ENCODE data around the gene MED23.

GRCh38 chr6:131586543-131586942, 41.5 kb downstream of the MED23 start:
- TF ChIP-seq CTCF (IDR thresholded peaks at IDR 0.05) (no peak), EP300 (IDR thresholded peaks at IDR 0.05) (no peak), POLR2A (IDR thresholded peaks at IDR 0.05; ENCODE audit: low read depth) (no peak), POLR2AphosphoS5 (IDR thresholded peaks at IDR 0.05) (no peak)

Measured in esophagus muscularis mucosa (tissue), 4 donors.